Measurements from ENCODE around the gene PTPRD. TPM values are rescaled to one million over a fixed set of nuclear protein-coding genes. Genes with fewer than 3 reads are reported as not detected.

PTPRD gene
- total RNA-seq, 1 experiment from 2014 or later = 1.8 TPM

- H3K36me3 Mint-ChIP-seq (ENCODE audit: insufficient read depth, unreplicated experiment) = no peaks in the 10 kb centered on the region
- no peaks in the 10 kb centered on the region for H3K27me3 Mint-ChIP-seq (ENCODE audit: unreplicated experiment)
- H3K4me3 Mint-ChIP-seq (ENCODE audit: low read depth, unreplicated experiment) = peak overlapping the region; percentile 24
- no TSS peak for BruUV-seq (replicated peaks)
- H3K27ac Mint-ChIP-seq (ENCODE audit: unreplicated experiment) = peak overlapping the region; percentile 89
- no peak for DNase-seq
- intact Hi-C loops (cut with micrococcal nuclease; ENCODE audit: unreplicated experiment) = no loop called here
- CTCF ChIA-PET = interaction anchor here (0.6 kb wide), 1 partner anchor 128 kb away, joined by 3 read pairs; no protein-coding TSS in a partner anchor
- H3K9me3 Mint-ChIP-seq (ENCODE audit: low read depth, unreplicated experiment) = peaks cover 3% of the 10 kb centered on the region
- no peak for TF ChIP-seq CTCF (IDR thresholded peaks at IDR 0.05; ENCODE audit: unreplicated experiment)
- H3K4me1 Mint-ChIP-seq (ENCODE audit: low read depth, unreplicated experiment) = peaks cover 13% of the 10 kb centered on the region
Measured at GRCh38 chr9:8907868-8908267, 1704.9 kb downstream of the PTPRD start.

GRCh38 chr9:8905731-8906130 lies 1707.1 kb downstream of the PTPRD start:
- Mint-ChIP-seq H3K27ac (ENCODE audit: unreplicated experiment) (no peak overlapping the region), H3K4me1 (ENCODE audit: low read depth, unreplicated experiment) (peaks cover 13% of the 10 kb centered on the region), H3K9me3 (ENCODE audit: low read depth, unreplicated experiment) (peaks cover 3% of the 10 kb centered on the region), H3K4me3 (ENCODE audit: low read depth, unreplicated experiment) (no peak overlapping the region), H3K36me3 (ENCODE audit: insufficient read depth, unreplicated experiment) (no peaks in the 10 kb centered on the region), H3K27me3 (ENCODE audit: unreplicated experiment) (no peaks in the 10 kb centered on the region)
- CTCF ChIA-PET = no interaction called here
- no peak for TF ChIP-seq CTCF (IDR thresholded peaks at IDR 0.05; ENCODE audit: unreplicated experiment)
- no peak for DNase-seq
- intact Hi-C loops (cut with micrococcal nuclease; ENCODE audit: unreplicated experiment) = no loop called here
- BruUV-seq (replicated peaks) = no TSS peak

GRCh38 chr9:8904771-8905515 lies 1707.9 kb downstream of the PTPRD start:
- BruUV-seq (replicated peaks) = no TSS peak
- Mint-ChIP-seq H3K4me3 (ENCODE audit: low read depth, unreplicated experiment) (no peak overlapping the region), H3K9me3 (ENCODE audit: low read depth, unreplicated experiment) (peaks cover 3% of the 10 kb centered on the region), H3K36me3 (ENCODE audit: insufficient read depth, unreplicated experiment) (no peaks in the 10 kb centered on the region), H3K4me1 (ENCODE audit: low read depth, unreplicated experiment) (peaks cover 13% of the 10 kb centered on the region), H3K27ac (ENCODE audit: unreplicated experiment) (no peak overlapping the region), H3K27me3 (ENCODE audit: unreplicated experiment) (no peaks in the 10 kb centered on the region)
- no peak for DNase-seq
- intact Hi-C loops (cut with micrococcal nuclease; ENCODE audit: unreplicated experiment) = no loop called here
- TF ChIP-seq CTCF (IDR thresholded peaks at IDR 0.05; ENCODE audit: unreplicated experiment) = no peak
- CTCF ChIA-PET = no interaction called here

DNA sequence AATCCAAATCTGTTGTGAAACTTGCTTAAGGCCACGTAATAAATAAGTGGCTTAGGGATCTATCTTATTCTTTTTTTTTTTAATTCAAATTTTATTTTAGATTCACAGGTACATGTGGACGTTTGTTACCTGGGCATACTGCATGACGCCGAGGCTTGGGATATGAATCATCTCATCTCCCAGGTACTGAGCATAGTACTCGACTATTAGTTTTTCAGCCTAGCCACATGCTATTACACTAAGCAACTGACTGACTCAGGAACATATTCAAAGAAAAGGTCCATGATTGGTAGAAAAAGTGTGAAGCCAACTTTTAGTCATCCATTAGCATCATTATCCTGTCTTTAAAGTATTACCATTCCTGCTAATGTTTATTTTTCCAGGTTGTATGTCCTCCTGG lies 1709.7 kb downstream of the PTPRD start:
- no peaks in the 10 kb centered on the region for H3K36me3 Mint-ChIP-seq (ENCODE audit: insufficient read depth, unreplicated experiment)
- no peak for TF ChIP-seq CTCF (IDR thresholded peaks at IDR 0.05; ENCODE audit: unreplicated experiment)
- intact Hi-C loops (cut with micrococcal nuclease; ENCODE audit: unreplicated experiment) = no loop called here
- H3K27ac Mint-ChIP-seq (ENCODE audit: unreplicated experiment) = no peak overlapping the region
- BruUV-seq (replicated peaks) = no TSS peak
- DNase-seq = no peak
- CTCF ChIA-PET = no interaction called here
- no peaks in the 10 kb centered on the region for H3K9me3 Mint-ChIP-seq (ENCODE audit: low read depth, unreplicated experiment)
- H3K4me3 Mint-ChIP-seq (ENCODE audit: low read depth, unreplicated experiment) = no peak overlapping the region
- H3K4me1 Mint-ChIP-seq (ENCODE audit: low read depth, unreplicated experiment) = peaks cover 10% of the 10 kb centered on the region
- no peaks in the 10 kb centered on the region for H3K27me3 Mint-ChIP-seq (ENCODE audit: unreplicated experiment)

All from Calu3 (cell line).